HG03066 (cell line): ENCODE measurements around the gene LHFPL3.

Experiments
- ATAC-seq: cut with Tn5 transposase; IDR thresholded peaks from one replicate; pipeline ENCODE4 v1.9.1; 2021; ENCODE audit warnings: low read depth; ENCODE audit not compliant: unreplicated experiment

LHFPL3 gene

GRCh38 chr7:104367926-104368325 is 39.5 kb downstream of the LHFPL3 start:
- ATAC-seq = no peak

- no peak for ATAC-seq
Measured at GRCh38 chr7:104371216-104371979, 43.0 kb downstream of the LHFPL3 start.

- ATAC-seq = no peak
Measured at GRCh38 chr7:104371980-104372357, 43.6 kb downstream of the LHFPL3 start.

GRCh38 chr7:104382616-104383015 is 54.2 kb downstream of the LHFPL3 start:
- no peak for ATAC-seq

GRCh38 chr7:104386943-104387342 is 58.5 kb downstream of the LHFPL3 start:
- no peak for ATAC-seq

GRCh38 chr7:104388222-104388621 is 59.8 kb downstream of the LHFPL3 start:
- ATAC-seq = no peak

- ATAC-seq = no peak
Measured at GRCh38 chr7:104395162-104395561, 66.8 kb downstream of the LHFPL3 start.

- ATAC-seq = no peak
Measured at GRCh38 chr7:104397442-104397841, 69.0 kb downstream of the LHFPL3 start.

GRCh38 chr7:104408371-104408770 is 80.0 kb downstream of the LHFPL3 start:
- ATAC-seq = no peak

- no peak for ATAC-seq
Measured at GRCh38 chr7:104410742-104411141, 82.3 kb downstream of the LHFPL3 start.

- ATAC-seq = no peak
Measured at GRCh38 chr7:104412911-104413310, 84.5 kb downstream of the LHFPL3 start.

GRCh38 chr7:104414216-104414615 is 85.8 kb downstream of the LHFPL3 start:
- ATAC-seq = no peak

- no peak for ATAC-seq
Measured at GRCh38 chr7:104415700-104416099, 87.3 kb downstream of the LHFPL3 start.

GRCh38 chr7:104416866-104417393 is 88.5 kb downstream of the LHFPL3 start:
- ATAC-seq = no peak

- ATAC-seq = no peak
Measured at GRCh38 chr7:104431930-104432329, 103.5 kb downstream of the LHFPL3 start.

GRCh38 chr7:104434129-104434528 is 105.7 kb downstream of the LHFPL3 start:
- ATAC-seq = no peak

- ATAC-seq = no peak
Measured at GRCh38 chr7:104442481-104442880, 114.1 kb downstream of the LHFPL3 start.

GRCh38 chr7:104444017-104444416 is 115.6 kb downstream of the LHFPL3 start:
- no peak for ATAC-seq

GRCh38 chr7:104445393-104445792 is 117.0 kb downstream of the LHFPL3 start:
- ATAC-seq = no peak

- ATAC-seq = no peak
Measured at GRCh38 chr7:104450861-104451260, 122.5 kb downstream of the LHFPL3 start.

GRCh38 chr7:104453190-104453589 is 124.8 kb downstream of the LHFPL3 start:
- no peak for ATAC-seq

- ATAC-seq = no peak
Measured at GRCh38 chr7:104458875-104459274, 130.5 kb downstream of the LHFPL3 start.
